Measurements from ENCODE around the gene NKPD1. TPM values are rescaled to one million over a fixed set of nuclear protein-coding genes. Genes with fewer than 3 reads are reported as not detected.
A peak's percentile ranks its signal among the peaks of the same experiment; 100 is the strongest.

Gene NKPD1
- total RNA-seq, 2 donors from 2014 or later = 3.6 to 4.1 TPM

GRCh38 chr19:45180936-45181335 lies 20.2 kb upstream of the NKPD1 start:
- no peak for TF ChIP-seq POLR2AphosphoS5 (IDR thresholded peaks at IDR 0.05)
- TF ChIP-seq CTCF (IDR thresholded peaks at IDR 0.05) = no peak
- TF ChIP-seq POLR2A (IDR thresholded peaks at IDR 0.05) = no peak
- H3K27me3 ChIP-seq (replicated peaks; ENCODE audit: insufficient read depth) = no peaks in the 10 kb centered on the region
- no peak overlapping the region for H3K4me3 ChIP-seq
- intact Hi-C loops (cut with DNase I) = no loop called here
- H3K4me1 ChIP-seq (replicated peaks) = peaks cover 2% of the 10 kb centered on the region
- no peaks in the 10 kb centered on the region for H3K9me3 ChIP-seq
- no peak overlapping the region for H3K27ac ChIP-seq
- 82% methylated on average over 7 of the region's 7 CpGs for WGBS
- DNase-seq (ENCODE audit: low spot score) = no peak
- H3K36me3 ChIP-seq = no peaks in the 10 kb centered on the region

GRCh38 chr19:45179892-45180370 lies 19.1 kb upstream of the NKPD1 start:
- TF ChIP-seq POLR2AphosphoS5 (IDR thresholded peaks at IDR 0.05) = no peak
- no peak for TF ChIP-seq POLR2A (IDR thresholded peaks at IDR 0.05)
- no peak for TF ChIP-seq CTCF (IDR thresholded peaks at IDR 0.05)
- intact Hi-C loops (cut with DNase I) = loop anchor here (2.0 kb wide), 1 partner anchor 89 kb away; no protein-coding TSS in a partner anchor
- Histone ChIP-seq H3K4me3 (peak overlapping the region; percentile 44 to 52), H3K9me3 (no peaks in the 10 kb centered on the region), H3K27me3 (replicated peaks; ENCODE audit: insufficient read depth) (no peaks in the 10 kb centered on the region), H3K36me3 (no peaks in the 10 kb centered on the region), H3K4me1 (replicated peaks) (peaks cover 2% of the 10 kb centered on the region), H3K27ac (peak overlapping the region; percentile 77 to 87)
- DNase-seq (ENCODE audit: low spot score) = no peak
- 58% methylated on average over 9 of the region's 9 CpGs for WGBS

- intact Hi-C loops (cut with DNase I) = loop anchor here (2.0 kb wide), 1 partner anchor 88 kb away; no protein-coding TSS in a partner anchor
- H3K36me3 ChIP-seq = no peaks in the 10 kb centered on the region
- DNase-seq (ENCODE audit: low spot score) = no peak
- no peaks in the 10 kb centered on the region for H3K9me3 ChIP-seq
- H3K27me3 ChIP-seq (replicated peaks; ENCODE audit: insufficient read depth) = no peaks in the 10 kb centered on the region
- no peak for TF ChIP-seq POLR2A (IDR thresholded peaks at IDR 0.05)
- TF ChIP-seq CTCF (IDR thresholded peaks at IDR 0.05) = no peak
- peak overlapping the region; percentile 44 to 52 for H3K4me3 ChIP-seq
- WGBS = 2% methylated on average over 22 of the region's 97 CpGs
- H3K27ac ChIP-seq = peak overlapping the region; percentile 77 to 87
- peaks cover 2% of the 10 kb centered on the region for H3K4me1 ChIP-seq (replicated peaks)
Observed at GRCh38 chr19:45179072-45179891, 18.5 kb upstream of the NKPD1 start.

- H3K27me3 ChIP-seq (replicated peaks; ENCODE audit: insufficient read depth) = no peaks in the 10 kb centered on the region
- peak within 1 kb of the TSS; percentile 68 to 96 for H3K4me3 ChIP-seq
- H3K36me3 ChIP-seq = no peaks in the 10 kb centered on the region
- TF ChIP-seq CTCF (IDR thresholded peaks at IDR 0.05) (peak; percentile 58 to 86 (median 63)), POLR2AphosphoS5 (IDR thresholded peaks at IDR 0.05) (peak; percentile 91), POLR2A (IDR thresholded peaks at IDR 0.05) (peak; percentile 81)
- no peaks in the 10 kb centered on the region for H3K9me3 ChIP-seq
- H3K4me1 ChIP-seq (replicated peaks) = peaks cover 2% of the 10 kb centered on the region
- peak; percentile 100 for DNase-seq (ENCODE audit: low spot score)
- intact Hi-C loops (cut with DNase I) = loop anchor here (2.0 kb wide), 1 partner anchor 88 kb away; no protein-coding TSS in a partner anchor
- under 1% methylated on average over 51 of the region's 51 CpGs for WGBS
- peak within 1 kb of the TSS; percentile 87 to 93 for H3K27ac ChIP-seq
Observed at GRCh38 chr19:45178262-45179071, 17.7 kb upstream of the NKPD1 start, which contains the start of gene BLOC1S3. Gene BLOC1S3, plus strand, starts transcription at chr19:45178784. Its CDS starts 513 bp downstream, at chr19:45179297.

Measured in prostate gland (tissue), 2 donors.